Mesothelial cell of epicardium (in vitro differentiated cells): ENCODE data around the gene C19orf25. TPM values are rescaled to one million over a fixed set of nuclear protein-coding genes. Genes with fewer than 3 reads are reported as not detected.

Experiments used
- DNase-seq, 2 experiments: peaks; one replicate each; pipeline ENCODE4 v3.0.0; 2021; ENCODE audit warnings: low spot score in 2 of 2; ENCODE audit not compliant: unreplicated experiment in 2 of 2
- H3K27ac Mint-ChIP-seq: 2 replicates; pipeline ENCODE4 v1.8.0; 2021; ENCODE audit warnings: mixed read lengths
- H3K27me3 Mint-ChIP-seq: 2 replicates; pipeline ENCODE4 v1.8.0; 2021; ENCODE audit warnings: low read depth, mixed read lengths
- H3K36me3 Mint-ChIP-seq: 2 replicates; pipeline ENCODE4 v1.8.0; 2021; ENCODE audit warnings: mixed read lengths
- H3K4me1 Mint-ChIP-seq: 2 replicates; pipeline ENCODE4 v1.8.0; 2021; ENCODE audit warnings: mixed read lengths
- H3K4me3 Mint-ChIP-seq: 2 replicates; pipeline ENCODE4 v1.8.0; 2021; ENCODE audit warnings: mild to moderate bottlenecking, moderate library complexity, mixed read lengths
- H3K9me3 Mint-ChIP-seq: 2 replicates; pipeline ENCODE4 v1.8.0; 2021; ENCODE audit warnings: mixed read lengths
- total RNA-seq: library from RNA; stranded (reverse); gene quantifications from 3 replicates; pipeline ENCODE4 v1.2.1, GENCODE V29; 2021
- TF ChIP-seq, protein P1 (sequence below): fragments of 200-600 bp; sonication (generic); IDR thresholded peaks from one replicate; pipeline ENCODE4 v1.5.0; 2021; ENCODE audit warnings: antibody characterized with exemption; ENCODE audit not compliant: unreplicated experiment

C19orf25 gene
- total RNA-seq, 1 donor from 2014 or later: 29.4 TPM

DNA sequence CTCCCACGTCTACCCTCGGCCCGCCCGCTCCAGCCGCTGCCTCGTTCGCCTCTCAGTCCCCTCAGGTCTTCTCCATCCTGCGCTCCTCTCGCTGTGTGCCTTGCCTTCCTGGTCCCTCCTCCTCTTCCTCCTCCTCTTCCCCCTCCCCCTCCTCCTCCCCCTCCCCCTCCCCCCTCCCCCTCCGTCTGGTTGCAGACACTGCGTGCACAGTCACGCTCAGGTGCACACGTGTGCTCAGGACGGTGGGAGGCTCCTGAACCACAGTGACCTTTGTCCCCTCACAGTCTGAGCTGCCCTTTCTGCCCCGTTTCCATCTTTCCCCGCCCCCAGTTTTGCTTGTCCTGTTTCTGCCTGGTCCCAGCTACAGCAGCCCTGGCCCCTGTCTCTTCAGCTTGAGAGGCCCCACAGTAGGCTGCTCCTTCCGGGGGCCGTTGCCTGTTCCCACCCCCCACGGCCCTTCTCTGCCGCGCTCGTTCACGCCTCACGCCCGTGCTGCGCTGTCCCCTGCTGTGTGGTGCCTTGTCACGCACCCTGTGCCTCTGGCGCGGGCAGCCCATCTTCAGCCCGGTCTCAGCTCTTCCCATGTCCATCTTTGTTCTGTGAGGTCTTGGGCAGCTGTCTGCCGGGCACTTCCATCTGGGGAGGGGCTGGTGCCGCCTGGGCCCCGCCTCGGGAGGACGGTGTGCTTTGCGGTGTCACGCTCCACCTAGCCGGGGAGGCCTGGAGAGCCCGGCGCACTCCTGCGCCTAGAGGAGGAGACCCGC lies 54.6 kb downstream of the C19orf25 start:
- H3K9me3 Mint-ChIP-seq: no peaks in the 10 kb centered on the region
- no peak overlapping the region for H3K4me3 Mint-ChIP-seq
- TF ChIP-seq, protein P1, sequence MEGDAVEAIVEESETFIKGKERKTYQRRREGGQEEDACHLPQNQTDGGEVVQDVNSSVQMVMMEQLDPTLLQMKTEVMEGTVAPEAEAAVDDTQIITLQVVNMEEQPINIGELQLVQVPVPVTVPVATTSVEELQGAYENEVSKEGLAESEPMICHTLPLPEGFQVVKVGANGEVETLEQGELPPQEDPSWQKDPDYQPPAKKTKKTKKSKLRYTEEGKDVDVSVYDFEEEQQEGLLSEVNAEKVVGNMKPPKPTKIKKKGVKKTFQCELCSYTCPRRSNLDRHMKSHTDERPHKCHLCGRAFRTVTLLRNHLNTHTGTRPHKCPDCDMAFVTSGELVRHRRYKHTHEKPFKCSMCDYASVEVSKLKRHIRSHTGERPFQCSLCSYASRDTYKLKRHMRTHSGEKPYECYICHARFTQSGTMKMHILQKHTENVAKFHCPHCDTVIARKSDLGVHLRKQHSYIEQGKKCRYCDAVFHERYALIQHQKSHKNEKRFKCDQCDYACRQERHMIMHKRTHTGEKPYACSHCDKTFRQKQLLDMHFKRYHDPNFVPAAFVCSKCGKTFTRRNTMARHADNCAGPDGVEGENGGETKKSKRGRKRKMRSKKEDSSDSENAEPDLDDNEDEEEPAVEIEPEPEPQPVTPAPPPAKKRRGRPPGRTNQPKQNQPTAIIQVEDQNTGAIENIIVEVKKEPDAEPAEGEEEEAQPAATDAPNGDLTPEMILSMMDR: no peak
- no peaks in the 10 kb centered on the region for H3K27me3 Mint-ChIP-seq
- no peak overlapping the region for H3K27ac Mint-ChIP-seq
- H3K36me3 Mint-ChIP-seq: peaks cover 21% of the 10 kb centered on the region
- H3K4me1 Mint-ChIP-seq: peaks cover 6% of the 10 kb centered on the region
- DNase-seq: no peak

DNA sequence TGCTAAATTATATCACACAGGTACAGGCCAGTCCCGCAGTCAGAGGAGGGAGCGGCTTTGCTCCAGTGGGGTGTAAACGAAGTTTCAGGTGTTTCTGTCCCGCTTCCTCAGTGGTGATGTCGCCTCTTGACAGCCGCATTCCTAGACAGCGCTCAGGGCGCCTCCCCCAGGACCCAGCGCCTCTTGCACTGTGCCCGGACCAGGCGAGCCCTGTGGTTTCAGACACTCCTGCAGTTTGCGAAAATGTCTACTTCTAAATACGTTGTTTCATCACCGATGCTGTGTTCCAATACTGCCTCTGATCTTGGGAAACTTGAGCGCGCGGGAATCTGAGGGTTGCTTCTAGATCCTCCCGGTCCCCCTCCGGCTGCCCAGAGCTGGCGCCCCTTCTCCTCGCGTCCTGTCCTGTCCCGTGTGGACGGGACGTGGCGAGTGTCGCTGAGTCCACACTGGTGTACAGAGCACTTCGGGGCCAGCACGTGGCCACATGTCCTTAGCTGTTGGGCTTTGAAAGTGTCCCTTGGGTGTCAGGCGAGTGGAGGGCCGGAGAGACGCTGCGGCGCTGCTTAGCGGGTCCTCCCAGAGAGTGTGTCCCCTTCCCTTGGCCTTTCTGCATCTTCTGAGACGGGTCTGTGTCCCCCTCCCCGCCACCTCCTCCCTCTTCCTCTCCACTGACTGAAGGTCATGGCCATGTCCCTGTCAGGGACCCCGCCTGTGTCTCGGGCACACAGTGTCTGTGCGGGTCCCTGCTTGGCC lies 55.4 kb downstream of the C19orf25 start:
- Mint-ChIP-seq H3K27ac (peak overlapping the region; percentile 37), H3K9me3 (no peaks in the 10 kb centered on the region), H3K4me1 (peaks cover 7% of the 10 kb centered on the region), H3K4me3 (no peak overlapping the region), H3K36me3 (peaks cover 22% of the 10 kb centered on the region), H3K27me3 (no peaks in the 10 kb centered on the region)
- DNase-seq: no peak
- TF ChIP-seq, protein P1: no peak

Other genes starting within 250 kb of the C19orf25 start
- gene CBARP, start 241.2 kb downstream of the C19orf25 start, total RNA-seq: 9.0 to 10.4 TPM (median 9.2 TPM) in 3 replicates
- 105 to 115 TPM (median 108 TPM) in 3 replicates for gene ATP5F1D, start 237.5 kb downstream of the C19orf25 start, total RNA-seq
- 168 to 177 TPM (median 172 TPM) in 3 replicates for gene MIDN, start 230.6 kb downstream of the C19orf25 start, total RNA-seq
- gene CIRBP, start 209.9 kb downstream of the C19orf25 start, total RNA-seq: 659 to 674 TPM (median 670 TPM) in 3 replicates
- 24.4 to 25.8 TPM (median 25.5 TPM) in 3 replicates for gene FAM174C, start 203.7 kb downstream of the C19orf25 start, total RNA-seq
- 13.1 to 15.0 TPM (median 14.0 TPM) in 3 replicates for gene EFNA2, start 193.3 kb downstream of the C19orf25 start, total RNA-seq
- 52.2 to 56.8 TPM (median 55.9 TPM) in 3 replicates for gene NDUFS7, start 95.3 kb downstream of the C19orf25 start, total RNA-seq
- 41.5 to 44.5 TPM (median 42.6 TPM) in 3 replicates for gene GAMT, start 77.7 kb downstream of the C19orf25 start, total RNA-seq
- 130 to 134 TPM (median 131 TPM) in 3 replicates for gene DAZAP1, start 71.6 kb downstream of the C19orf25 start, total RNA-seq
- 1,014 to 1,040 TPM (median 1,034 TPM) in 3 replicates for gene RPS15, start 40.8 kb downstream of the C19orf25 start, total RNA-seq
- 2.3 to 2.8 TPM (median 2.4 TPM) in 3 replicates for gene APC2, start 29.1 kb downstream of the C19orf25 start, total RNA-seq
- 20.9 to 24.0 TPM (median 22.6 TPM) in 3 replicates for gene PCSK4, start 11.1 kb upstream of the C19orf25 start, total RNA-seq
- 3.6 to 3.9 TPM (median 3.8 TPM) in 3 replicates for gene REEP6, start 12.0 kb upstream of the C19orf25 start, total RNA-seq
- 4.0 to 4.6 TPM (median 4.3 TPM) in 3 replicates for gene ADAMTSL5, start 33.8 kb upstream of the C19orf25 start, total RNA-seq
- 0.38 to 0.51 TPM (median 0.38 TPM) in 3 replicates for gene PLK5, start 44.9 kb upstream of the C19orf25 start, total RNA-seq
- gene MEX3D, start 89.1 kb upstream of the C19orf25 start, total RNA-seq: 91.7 to 96.3 TPM (median 93.1 TPM) in 3 replicates
- gene MBD3, start 113.7 kb upstream of the C19orf25 start, total RNA-seq: 103 to 111 TPM (median 105 TPM) in 3 replicates
- gene UQCR11, start 126.2 kb upstream of the C19orf25 start, total RNA-seq: 143 to 154 TPM (median 153 TPM) in 3 replicates
- 227 to 248 TPM (median 239 TPM) in 3 replicates for gene TCF3, start 173.4 kb upstream of the C19orf25 start, total RNA-seq